ENCODE results near the gene ATXN3L. TPM values are rescaled to one million over a fixed set of nuclear protein-coding genes. Genes with fewer than 3 reads are reported as not detected.

Gene ATXN3L
- total and polyA plus RNA-seq, 2 donors (not counting 1 experiment from before 2014, with no cell fraction given) = not detected

DNA sequence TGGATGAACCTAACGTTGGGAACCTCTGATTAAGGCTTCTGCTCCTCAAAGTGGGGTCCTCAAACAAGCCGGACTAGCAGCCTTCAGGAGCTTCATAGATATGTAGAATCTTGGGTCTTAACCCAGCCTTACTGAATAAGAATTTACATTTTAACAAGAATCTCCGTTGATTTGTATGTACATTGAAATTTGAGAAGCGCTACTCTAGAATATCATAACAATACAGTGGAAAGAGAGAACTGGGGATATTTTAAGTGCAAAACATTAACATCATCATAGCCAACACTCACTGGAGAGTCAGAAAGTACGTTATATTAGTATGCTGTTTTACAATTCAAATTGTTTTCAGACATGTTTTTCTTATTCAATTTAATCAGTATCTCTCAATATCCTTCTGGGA lies 31.2 kb downstream of the ATXN3L start:
- TF ChIP-seq EZH2 (IDR thresholded peaks at IDR 0.05; ENCODE audit: low read length, missing control alignments) = no peak
- TF ChIP-seq, protein P1, sequence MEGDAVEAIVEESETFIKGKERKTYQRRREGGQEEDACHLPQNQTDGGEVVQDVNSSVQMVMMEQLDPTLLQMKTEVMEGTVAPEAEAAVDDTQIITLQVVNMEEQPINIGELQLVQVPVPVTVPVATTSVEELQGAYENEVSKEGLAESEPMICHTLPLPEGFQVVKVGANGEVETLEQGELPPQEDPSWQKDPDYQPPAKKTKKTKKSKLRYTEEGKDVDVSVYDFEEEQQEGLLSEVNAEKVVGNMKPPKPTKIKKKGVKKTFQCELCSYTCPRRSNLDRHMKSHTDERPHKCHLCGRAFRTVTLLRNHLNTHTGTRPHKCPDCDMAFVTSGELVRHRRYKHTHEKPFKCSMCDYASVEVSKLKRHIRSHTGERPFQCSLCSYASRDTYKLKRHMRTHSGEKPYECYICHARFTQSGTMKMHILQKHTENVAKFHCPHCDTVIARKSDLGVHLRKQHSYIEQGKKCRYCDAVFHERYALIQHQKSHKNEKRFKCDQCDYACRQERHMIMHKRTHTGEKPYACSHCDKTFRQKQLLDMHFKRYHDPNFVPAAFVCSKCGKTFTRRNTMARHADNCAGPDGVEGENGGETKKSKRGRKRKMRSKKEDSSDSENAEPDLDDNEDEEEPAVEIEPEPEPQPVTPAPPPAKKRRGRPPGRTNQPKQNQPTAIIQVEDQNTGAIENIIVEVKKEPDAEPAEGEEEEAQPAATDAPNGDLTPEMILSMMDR (conservative IDR thresholded peaks at IDR 0.05 in 1 of 2, IDR thresholded peaks at IDR 0.05 in 1 of 2; ENCODE audit: low read depth in 1 of 2, low read length in 2 of 2) = no peak
- H3K4me1 ChIP-seq (ENCODE audit: control insufficient read depth, extremely low read depth, insufficient read depth, low read length) = peaks cover 6% of the 10 kb centered on the region
- H4K20me1 ChIP-seq (ENCODE audit: control insufficient read depth, extremely low read depth, insufficient read depth, low read length) = no peaks in the 10 kb centered on the region
- H3K4me3 ChIP-seq (replicated peaks in 1 of 4; ENCODE audit: control extremely low read depth in 1 of 4, insufficient read depth in 1 of 4, low read depth in 3 of 4, low read length in 4 of 4) = no peak overlapping the region
- no peaks in the 10 kb centered on the region for H3K9me3 ChIP-seq (ENCODE audit: control insufficient read depth, insufficient read depth, low read depth, low read length)
- H3K4me2 ChIP-seq (ENCODE audit: extremely low read depth, insufficient read depth, low read length) = no peak overlapping the region
- no peak overlapping the region for H2AFZ ChIP-seq (ENCODE audit: low read length)
- no peak overlapping the region for H3K27ac ChIP-seq (ENCODE audit: insufficient read depth, low read length)
- H3K27me3 ChIP-seq (ENCODE audit: control insufficient read depth, insufficient read depth, low read length) = no peaks in the 10 kb centered on the region
- DNase-seq (ENCODE audit: low read depth in 2 of 2) = no peak
- no peaks in the 10 kb centered on the region for H3K79me2 ChIP-seq (ENCODE audit: control insufficient read depth, insufficient read depth, low read length)
- no peak overlapping the region for H3K9ac ChIP-seq (ENCODE audit: insufficient read depth, low read length)
- H3K36me3 ChIP-seq (ENCODE audit: control insufficient read depth, insufficient read depth, low read length) = no peaks in the 10 kb centered on the region

DNA sequence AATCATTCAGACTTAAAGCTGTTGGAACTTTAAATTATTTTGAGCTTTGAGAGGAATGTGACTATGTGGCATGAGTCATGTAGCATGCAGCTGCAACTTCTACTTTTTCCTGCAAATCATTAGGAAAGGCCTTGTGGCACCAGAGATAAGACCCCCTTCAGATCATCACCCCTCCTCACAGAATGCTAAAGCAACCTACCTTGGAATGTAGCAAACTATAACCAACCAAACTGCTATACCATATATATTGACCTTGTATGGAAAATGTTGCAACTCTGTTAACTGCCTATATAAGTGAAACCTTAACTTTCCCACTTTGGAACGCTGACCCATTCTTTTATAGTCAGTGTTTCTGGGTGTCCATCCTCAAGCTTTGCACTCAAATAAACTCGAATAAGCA lies 32.0 kb downstream of the ATXN3L start:
- Histone ChIP-seq H3K4me3 (replicated peaks in 1 of 4; ENCODE audit: control extremely low read depth in 1 of 4, insufficient read depth in 1 of 4, low read depth in 3 of 4, low read length in 4 of 4) (no peak overlapping the region), H3K27ac (ENCODE audit: insufficient read depth, low read length) (peak overlapping the region; percentile 38), H2AFZ (ENCODE audit: low read length) (no peak overlapping the region), H3K9me3 (ENCODE audit: control insufficient read depth, insufficient read depth, low read depth, low read length) (no peaks in the 10 kb centered on the region), H4K20me1 (ENCODE audit: control insufficient read depth, extremely low read depth, insufficient read depth, low read length) (no peaks in the 10 kb centered on the region), H3K27me3 (ENCODE audit: control insufficient read depth, insufficient read depth, low read length) (no peaks in the 10 kb centered on the region), H3K9ac (ENCODE audit: insufficient read depth, low read length) (no peak overlapping the region), H3K36me3 (ENCODE audit: control insufficient read depth, insufficient read depth, low read length) (no peaks in the 10 kb centered on the region), H3K4me2 (ENCODE audit: extremely low read depth, insufficient read depth, low read length) (no peak overlapping the region), H3K79me2 (ENCODE audit: control insufficient read depth, insufficient read depth, low read length) (no peaks in the 10 kb centered on the region), H3K4me1 (ENCODE audit: control insufficient read depth, extremely low read depth, insufficient read depth, low read length) (peaks cover 6% of the 10 kb centered on the region)
- TF ChIP-seq, protein P1 (conservative IDR thresholded peaks at IDR 0.05 in 1 of 2, IDR thresholded peaks at IDR 0.05 in 1 of 2; ENCODE audit: low read depth in 1 of 2, low read length in 2 of 2) = no peak
- TF ChIP-seq EZH2 (IDR thresholded peaks at IDR 0.05; ENCODE audit: low read length, missing control alignments) = no peak
- peak; percentile 54 to 87 for DNase-seq (ENCODE audit: low read depth in 2 of 2)

DNA sequence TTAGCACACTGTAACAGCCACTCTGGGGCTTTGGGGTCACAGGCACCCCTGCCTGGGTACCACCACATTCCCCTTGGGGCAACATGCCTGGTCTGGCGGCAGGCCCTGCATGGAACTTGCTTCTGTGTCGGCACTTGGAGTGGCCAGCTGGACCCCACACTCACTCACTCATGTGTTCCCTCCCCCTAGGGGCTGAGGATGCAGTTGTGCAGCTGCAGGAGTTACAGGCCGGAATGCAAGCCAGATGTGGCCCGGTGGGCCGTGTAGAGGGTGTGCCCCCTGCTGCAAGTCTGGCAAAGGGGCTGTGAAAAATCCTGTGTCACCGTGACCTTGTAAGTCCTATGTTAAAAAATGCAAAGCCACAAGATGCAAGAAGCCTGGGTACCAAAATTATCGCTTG lies 34.2 kb downstream of the ATXN3L start:
- Histone ChIP-seq H3K4me3 (replicated peaks in 1 of 4; ENCODE audit: control extremely low read depth in 1 of 4, insufficient read depth in 1 of 4, low read depth in 3 of 4, low read length in 4 of 4) (no peak overlapping the region), H3K27me3 (ENCODE audit: control insufficient read depth, insufficient read depth, low read length) (no peaks in the 10 kb centered on the region), H3K9me3 (ENCODE audit: control insufficient read depth, insufficient read depth, low read depth, low read length) (no peaks in the 10 kb centered on the region), H3K9ac (ENCODE audit: insufficient read depth, low read length) (no peak overlapping the region), H3K79me2 (ENCODE audit: control insufficient read depth, insufficient read depth, low read length) (no peaks in the 10 kb centered on the region), H2AFZ (ENCODE audit: low read length) (no peak overlapping the region), H3K27ac (ENCODE audit: insufficient read depth, low read length) (no peak overlapping the region), H3K4me1 (ENCODE audit: control insufficient read depth, extremely low read depth, insufficient read depth, low read length) (peaks cover 6% of the 10 kb centered on the region), H3K4me2 (ENCODE audit: extremely low read depth, insufficient read depth, low read length) (no peak overlapping the region), H3K36me3 (ENCODE audit: control insufficient read depth, insufficient read depth, low read length) (no peaks in the 10 kb centered on the region), H4K20me1 (ENCODE audit: control insufficient read depth, extremely low read depth, insufficient read depth, low read length) (no peaks in the 10 kb centered on the region)
- TF ChIP-seq, protein P1 (conservative IDR thresholded peaks at IDR 0.05 in 1 of 2, IDR thresholded peaks at IDR 0.05 in 1 of 2; ENCODE audit: low read depth in 1 of 2, low read length in 2 of 2) = no peak
- no peak for TF ChIP-seq EZH2 (IDR thresholded peaks at IDR 0.05; ENCODE audit: low read length, missing control alignments)
- no peak for DNase-seq (ENCODE audit: low read depth in 2 of 2)

Data from fibroblast of lung (primary cell).